ENCODE results near the gene SMIM1. TPM values are rescaled to one million over a fixed set of nuclear protein-coding genes. Genes with fewer than 3 reads are reported as not detected.

The SMIM1 gene
- total and polyA plus RNA-seq, 9 of the 15 experiments (the other 6 are each of a cell fraction or from before 2014, with no cell fraction given) = 2.3 to 125 (median 24.3) TPM

DNA sequence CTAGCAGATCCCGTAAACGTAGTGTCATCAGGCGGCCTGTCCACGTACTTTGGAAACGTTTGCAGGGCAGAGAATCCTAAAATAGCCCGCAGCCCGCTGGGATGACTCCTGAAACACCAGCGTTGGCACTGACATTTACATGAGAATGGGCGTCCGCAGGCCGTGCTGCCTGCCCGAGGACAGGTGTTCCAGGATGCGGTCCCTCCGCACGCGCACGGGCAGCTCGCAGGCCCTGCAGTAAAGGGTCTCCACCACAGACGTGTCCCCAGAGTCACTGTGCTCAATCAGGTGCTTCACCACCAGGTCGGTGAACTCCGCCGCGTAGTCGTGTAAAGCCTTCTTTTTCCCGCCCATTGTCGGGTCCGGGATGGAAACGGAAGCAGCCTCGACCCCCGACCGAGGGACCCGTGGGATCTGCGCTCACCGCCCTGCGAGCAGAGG lies 26.1 kb upstream of the SMIM1 start (continued):
- TF ChIP-seq E2F6 (IDR thresholded peaks at IDR 0.05; ENCODE audit: borderline replicate concordance in 1 of 2, extremely low read depth in 1 of 2, insufficient read depth in 1 of 2, insufficient read length in 1 of 2, low read depth in 1 of 2, low read length in 1 of 2, poor library complexity in 1 of 2, severe bottlenecking in 1 of 2) (peak; percentile 66 to 78), ZNF23 (CRISPR knock-in tag; IDR thresholded peaks at IDR 0.05) (no peak), NRF1 (conservative IDR thresholded peaks at IDR 0.05 in 1 of 2, IDR thresholded peaks at IDR 0.05 in 1 of 2) (peak in 1 of 2 experiments; percentile 37; a peak in 2 of 4 replicates)
- TF ChIP-seq, protein P1, sequence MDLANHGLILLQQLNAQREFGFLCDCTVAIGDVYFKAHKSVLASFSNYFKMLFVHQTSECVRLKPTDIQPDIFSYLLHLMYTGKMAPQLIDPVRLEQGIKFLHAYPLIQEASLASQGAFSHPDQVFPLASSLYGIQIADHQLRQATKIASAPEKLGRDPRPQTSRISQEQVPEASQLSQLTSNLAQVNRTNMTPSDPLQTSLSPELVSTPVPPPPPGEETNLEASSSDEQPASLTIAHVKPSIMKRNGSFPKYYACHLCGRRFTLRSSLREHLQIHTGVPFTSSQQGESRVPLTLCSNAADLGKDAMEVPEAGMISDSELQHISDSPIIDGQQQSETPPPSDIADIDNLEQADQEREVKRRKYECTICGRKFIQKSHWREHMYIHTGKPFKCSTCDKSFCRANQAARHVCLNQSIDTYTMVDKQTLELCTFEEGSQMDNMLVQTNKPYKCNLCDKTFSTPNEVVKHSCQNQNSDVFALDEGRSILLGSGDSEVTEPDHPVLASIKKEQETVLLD (IDR thresholded peaks at IDR 0.05) = 0 out of 2 replicates have a peak, but pooled peaks have one; percentile 24

DNA sequence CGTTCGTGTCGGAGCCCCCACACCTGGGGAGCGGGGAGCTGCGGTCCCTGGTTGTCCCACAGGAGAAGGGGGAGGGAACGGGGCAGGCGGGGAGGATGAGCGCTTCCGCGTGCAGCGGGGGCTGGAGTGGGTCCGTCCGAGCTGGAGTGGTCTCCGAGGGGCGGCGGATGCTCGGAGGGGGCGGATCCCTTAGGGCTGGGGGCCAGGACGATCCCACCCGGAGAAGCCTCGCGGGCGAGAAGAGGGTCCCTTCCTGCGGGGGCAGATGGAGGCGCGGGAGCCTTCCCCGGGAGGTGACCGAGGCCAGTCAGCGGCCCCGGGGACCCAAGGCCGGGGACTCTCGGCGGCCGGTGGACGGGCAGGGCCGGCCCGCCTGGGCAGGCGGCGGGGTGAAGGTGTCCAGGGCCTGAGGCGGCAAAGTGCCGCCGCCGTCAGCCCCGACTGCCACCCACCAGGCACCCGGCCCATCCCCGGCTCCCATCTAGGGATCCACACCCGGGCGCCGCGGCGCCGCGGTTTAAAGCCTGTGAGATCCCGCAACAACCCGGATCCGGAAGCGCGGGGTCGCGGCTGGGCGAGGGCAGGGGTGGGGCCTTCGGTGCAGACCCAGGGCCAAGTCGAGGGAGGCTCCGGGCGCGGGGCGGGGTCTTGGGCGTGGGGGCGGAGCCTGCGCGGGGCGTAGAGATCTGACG lies 25.6 kb upstream of the SMIM1 start:
- in situ Hi-C loops (cut with MboI) = no loop called here
- H4K20me1 ChIP-seq (replicated peaks; ENCODE audit: control insufficient read depth, insufficient read depth, low read length) = peaks cover 12% of the 10 kb centered on the region; the same call in 1 of the 2 replicates
- H3K4me3 ChIP-seq = peak overlapping the region; percentile 72
- no peaks in the 10 kb centered on the region for H3K27me3 ChIP-seq (ENCODE audit: control insufficient read depth in 2 of 2, insufficient read depth in 2 of 2, low read length in 2 of 2)
- H3K79me2 ChIP-seq (ENCODE audit: control insufficient read depth, insufficient read depth, low read length) = peaks cover 29% of the 10 kb centered on the region
- DNase-seq (ENCODE audit: extremely low read depth in 1 of 4, low spot score in 3 of 4) = peak; percentile 95 to 99 (median 98)
- FAIRE-seq = no peak
- ChIA-PET CTCF (ENCODE audit: low intra/inter-chr PET ratio) (no interaction called here), POLR2A (interaction anchor here (1.0 kb wide), 1 partner anchor 17 kb away, joined by 3 read pairs; no protein-coding TSS in a partner anchor)
- WGBS (ENCODE audit: insufficient coverage, low coverage, missing lambda C conversion rate) = 1% methylated on average over 50 of the region's 73 CpGs
- ATAC-seq = peak; percentile 97
- intact Hi-C loops (cut with micrococcal nuclease) = loop anchor here (2.0 kb wide), 1 partner anchor 28 kb away; no protein-coding TSS in a partner anchor
- H2AFZ ChIP-seq (ENCODE audit: low read depth, low read length) = peak overlapping the region; percentile 51
- peaks cover 35 to 58% of the 10 kb centered on the region in 2 experiments for H3K4me1 ChIP-seq (replicated peaks in 1 of 2; ENCODE audit: control insufficient read depth in 2 of 2, insufficient read depth in 2 of 2, low read length in 2 of 2)
- H3K27ac ChIP-seq (ENCODE audit: extremely low read depth, low read depth, low read length) = peak overlapping the region; percentile 47
- H3K9me3 ChIP-seq (replicated peaks; ENCODE audit: control insufficient read depth, insufficient read depth, low read depth, low read length) = no peaks in the 10 kb centered on the region
- BruUV-seq (replicated peaks) = no TSS peak
- peak overlapping the region; percentile 69 to 95 for H3K9ac ChIP-seq (ENCODE audit: insufficient read depth in 1 of 2, low read depth in 2 of 2, low read length in 2 of 2)
- peaks cover 9% of the 10 kb centered on the region for H3K9me1 ChIP-seq (ENCODE audit: control insufficient read depth, insufficient read depth, low read length)
- H3K36me3 ChIP-seq (ENCODE audit: control insufficient read depth, insufficient read depth, low read length) = peaks cover 31% of the 10 kb centered on the region; the same call in 2 of the 3 replicates
- H3K4me2 ChIP-seq (ENCODE audit: insufficient read depth, low read length) = peak overlapping the region; percentile 87
- peak; percentile 48; the same call in 1 of the 2 replicates for TF ChIP-seq ETV1 (tag; conservative IDR thresholded peaks at IDR 0.05; ENCODE audit: low read depth)
- peak; percentile 40; the same call in 1 of the 2 replicates for TF ChIP-seq ZNF282 (CRISPR knock-in tag; IDR thresholded peaks at IDR 0.05)
- TF ChIP-seq RBM34 (IDR thresholded peaks at IDR 0.05; ENCODE audit: borderline replicate concordance, insufficient read depth, low read length) = 0 out of 2 replicates have a peak, but pooled peaks have one; percentile 68
- peak in 1 of 3 experiments; percentile 27; a peak in 1 of 6 replicates for TF ChIP-seq ZBTB11 (CRISPR knock-in tag; IDR thresholded peaks at IDR 0.05)
- TF ChIP-seq NCOA2 (IDR thresholded peaks at IDR 0.05; ENCODE audit: partially characterized antibody in 2 of 2) = no peak
